Ovary (tissue), 9 donors: Measurements from ENCODE around the gene COL24A1. TPM values are rescaled to one million over a fixed set of nuclear protein-coding genes. Genes with fewer than 3 reads are reported as not detected.
"Not testable (repeated sequence)": the region's sequence is repeated elsewhere in the genome, so short reads cannot be mapped to it uniquely, and the experiment has no call there.

Experiments used
- DNase-seq, 5 donors: peaks; one replicate each; pipeline ENCODE4 v3.0.0-alpha.2; 2019 to 2020
- H3K27ac ChIP-seq, 2 donors: fragments of 200-600 bp; one replicate each; pipeline versions ENCODE4 v1.5.1 to v1.8.0; 2019 to 2022
- H3K27me3 ChIP-seq: fragments of 200-600 bp; one replicate; pipeline ENCODE4 v1.8.0; 2022
- H3K36me3 ChIP-seq: fragments of 200-600 bp; sonication (generic); one replicate; pipeline ENCODE4 v1.5.1; 2019
- H3K4me1 ChIP-seq: one replicate; pipeline ENCODE4 v1.8.1; 2013; ENCODE audit warnings: mild to moderate bottlenecking, moderate library complexity; ENCODE audit not compliant: insufficient read depth
- H3K4me3 ChIP-seq: fragments of 200-600 bp; sonication (generic); one replicate; pipeline ENCODE4 v1.5.1; 2017
- H3K9me3 ChIP-seq, 2 donors: fragments of 200-600 bp in 1 of 2; sonication (generic) in 1 of 2; one replicate each; pipeline versions ENCODE4 v1.5.1 to v1.8.1; 2013 to 2019; ENCODE audit warnings: mild to moderate bottlenecking in 1 of 2, moderate library complexity in 1 of 2
- EP300 ChIP-seq: sonication (generic); formaldehyde crosslinking; IDR thresholded peaks from one replicate; pipeline ENCODE4 v1.6.1; 2017; ENCODE audit warnings: antibody characterized with exemption
- POLR2A ChIP-seq: fragments of 450-650 bp; IDR thresholded peaks from one replicate; pipeline ENCODE4 v1.6.1; 2017; ENCODE audit warnings: antibody characterized with exemption, mild to moderate bottlenecking, moderate library complexity
- WGBS, 3 donors: extraction: QIAGEN DNeasy Blood & Tissue Kit in 1 of 3; methylation state at CpG; one replicate each; pipeline versions ENCODE4 v1.1.5 to v1.1.7; 2013 to 2017; 5-methylcytosine and 5-hydroxymethylcytosine counted together
- intact Hi-C, 4 donors: fragments of 100-400 bp; cut with DNase I; formaldehyde crosslinking; loops; one replicate each; pipeline versions ENCODE4 v1.11.0 to v1.15.1; 2022 to 2023
- polyA plus RNA-seq, 2 donors: library from polyadenylated mRNA; stranded (reverse); fragments of 200-250 nt in 1 of 2; fragments of 350-450 nt in 1 of 2; fragmentation: Illumina TruSeq in 1 of 2; extraction: RNeasy Lipid Tissue Mini Kit (QIAGEN cat#74804) in 1 of 2; gene quantifications; one replicate each; pipeline ENCODE4 v1.2.3, GENCODE V29; 2013 to 2014
- total RNA-seq, 7 donors: library from RNA; depleted of rRNA in 2 of 7; stranded (reverse); fragments of >200 nt in 2 of 7; fragmentation: NEBNext Ultra II Directional in 3 of 7; extraction: Animal tissue kit (Norgen Biotek cat#: 25700) in 3 of 7; gene quantifications; one replicate each; pipeline versions ENCODE4 v1.1.0 to v1.2.4, GENCODE V29; 2016 to 2023
- TF ChIP-seq, protein P1 (sequence below), 3 donors: fragments of 450-650 bp in 2 of 3; fragments of 200-600 bp in 1 of 3; IDR thresholded peaks; one replicate each; pipeline versions ENCODE4 v1.5.1 to v1.8.0; 2016 to 2022; ENCODE audit warnings: antibody characterized with exemption in 3 of 3, mild to moderate bottlenecking in 1 of 3
- donor health status: DM: no; HTN: no; CAD: no; lungs with moderate emphysema.
- donor health status: DM: no; HTN: no; CAD: no.
- donor health status: Bipolar disorder and iron deficiency.
- donor health status: DM: yes; HTN: yes; CAD: no.
- donor health status: DM: no; HTN: no; CAD: no.
- donor health status: DM: yes; HTN: yes; CAD: no.

COL24A1 gene
- total and polyA plus RNA-seq, 9 donors, result 0.31 to 5.8 (median 0.74) TPM

DNA sequence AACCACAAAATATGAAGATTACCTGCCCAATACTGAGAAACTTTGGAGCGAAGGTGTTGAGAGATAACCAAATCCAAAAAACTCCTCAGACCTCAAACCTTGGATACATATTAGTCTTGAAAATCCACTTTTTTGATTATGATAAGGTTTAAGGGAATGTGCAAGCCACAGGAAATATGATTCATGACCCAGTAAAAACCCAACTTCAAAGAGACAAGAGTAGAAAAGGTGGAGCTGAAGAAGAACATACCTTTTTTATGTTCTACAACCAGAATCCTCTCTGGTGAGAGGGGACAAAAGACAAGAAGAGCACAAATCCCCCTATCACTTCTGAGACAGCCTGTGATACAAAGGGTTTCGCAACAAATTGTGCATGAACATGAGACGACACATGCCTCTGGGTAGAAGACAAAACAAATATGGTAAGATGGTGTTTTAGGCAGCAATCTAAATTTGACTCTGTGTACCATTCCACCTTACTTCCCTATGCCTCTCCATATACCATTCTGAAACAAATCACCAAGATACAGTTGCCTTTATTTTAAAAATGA lies 37.3 kb downstream of the COL24A1 start:
- no peak overlapping the region for H3K27ac ChIP-seq
- no peaks in the 10 kb centered on the region for H3K27me3 ChIP-seq
- TF ChIP-seq POLR2A (no peak), EP300 (no peak)
- TF ChIP-seq, protein P1, sequence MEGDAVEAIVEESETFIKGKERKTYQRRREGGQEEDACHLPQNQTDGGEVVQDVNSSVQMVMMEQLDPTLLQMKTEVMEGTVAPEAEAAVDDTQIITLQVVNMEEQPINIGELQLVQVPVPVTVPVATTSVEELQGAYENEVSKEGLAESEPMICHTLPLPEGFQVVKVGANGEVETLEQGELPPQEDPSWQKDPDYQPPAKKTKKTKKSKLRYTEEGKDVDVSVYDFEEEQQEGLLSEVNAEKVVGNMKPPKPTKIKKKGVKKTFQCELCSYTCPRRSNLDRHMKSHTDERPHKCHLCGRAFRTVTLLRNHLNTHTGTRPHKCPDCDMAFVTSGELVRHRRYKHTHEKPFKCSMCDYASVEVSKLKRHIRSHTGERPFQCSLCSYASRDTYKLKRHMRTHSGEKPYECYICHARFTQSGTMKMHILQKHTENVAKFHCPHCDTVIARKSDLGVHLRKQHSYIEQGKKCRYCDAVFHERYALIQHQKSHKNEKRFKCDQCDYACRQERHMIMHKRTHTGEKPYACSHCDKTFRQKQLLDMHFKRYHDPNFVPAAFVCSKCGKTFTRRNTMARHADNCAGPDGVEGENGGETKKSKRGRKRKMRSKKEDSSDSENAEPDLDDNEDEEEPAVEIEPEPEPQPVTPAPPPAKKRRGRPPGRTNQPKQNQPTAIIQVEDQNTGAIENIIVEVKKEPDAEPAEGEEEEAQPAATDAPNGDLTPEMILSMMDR (IDR thresholded peaks at IDR 0.05), result no peak
- 88 to 92% (median 88%) methylated on average over 3 of the region's 3 CpGs for WGBS, 3 donors
- no peaks in the 10 kb centered on the region for H3K36me3 ChIP-seq
- no peaks in the 10 kb centered on the region for H3K4me1 ChIP-seq
- no peak for DNase-seq
- H3K9me3 ChIP-seq, result no peaks in the 10 kb centered on the region
- no peak overlapping the region for H3K4me3 ChIP-seq
- intact Hi-C loops, result no loop called here

DNA sequence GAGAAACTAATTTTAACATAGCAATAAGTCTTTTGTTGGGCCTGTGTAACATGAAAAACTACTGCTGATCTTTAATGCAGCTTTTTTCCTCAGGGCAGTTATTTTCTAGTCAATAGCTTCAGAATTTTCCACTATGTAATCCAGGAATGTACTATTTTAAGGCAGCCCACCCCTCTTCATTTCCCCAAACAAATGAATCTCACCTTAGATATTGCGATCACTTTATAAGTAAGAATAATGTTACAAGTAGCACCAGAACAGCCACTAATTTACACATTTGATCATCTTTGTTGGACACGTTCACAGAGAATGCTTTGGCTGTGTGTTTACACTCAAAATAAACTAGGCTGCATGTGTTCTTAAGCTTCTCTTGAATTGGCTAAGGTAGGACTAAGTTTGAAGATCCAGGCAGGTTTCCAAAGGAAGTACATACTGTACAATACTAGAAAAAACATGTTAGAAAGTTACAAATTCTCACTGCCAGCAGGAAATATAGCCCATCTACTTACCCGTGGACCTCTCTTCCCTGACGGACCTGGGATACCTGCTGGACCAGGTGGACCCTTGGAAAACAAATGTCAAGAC lies 41.7 kb downstream of the COL24A1 start:
- H3K9me3 ChIP-seq, result no peaks in the 10 kb centered on the region
- intact Hi-C loops, result no loop called here
- H3K4me3 ChIP-seq, result no peak overlapping the region
- H3K4me1 ChIP-seq, result no peaks in the 10 kb centered on the region
- no peak overlapping the region for H3K27ac ChIP-seq
- no peaks in the 10 kb centered on the region for H3K36me3 ChIP-seq
- H3K27me3 ChIP-seq, result no peaks in the 10 kb centered on the region
- TF ChIP-seq, protein P1 (IDR thresholded peaks at IDR 0.05), result no peak
- TF ChIP-seq POLR2A (no peak), EP300 (no peak)
- DNase-seq, result no peak
- WGBS, 3 donors, result 38 to 56% (median 49%) methylated on average over 4 of the region's 4 CpGs

DNA sequence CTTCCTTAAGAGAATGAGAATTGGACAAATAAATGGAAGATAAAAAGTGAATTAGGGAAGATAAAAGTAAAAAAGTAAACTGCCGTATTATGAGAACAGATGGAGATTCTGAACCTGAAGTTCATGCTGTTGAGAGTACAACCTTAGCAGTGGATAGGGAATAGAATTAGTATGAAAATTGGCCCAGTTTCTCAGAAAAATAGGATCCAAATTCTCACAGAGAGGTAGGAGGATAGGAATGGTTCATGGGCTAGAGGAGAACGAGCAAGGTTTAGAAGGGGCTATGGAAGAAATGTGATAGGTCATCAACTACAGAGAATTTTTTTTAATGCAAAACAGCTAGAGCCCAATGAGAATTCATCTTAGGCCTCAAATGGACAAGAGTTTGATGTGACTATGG lies 42.3 kb downstream of the COL24A1 start:
- Histone ChIP-seq H3K4me3 (no peak overlapping the region), H3K27me3 (no peaks in the 10 kb centered on the region), H3K36me3 (no peaks in the 10 kb centered on the region), H3K4me1 (no peaks in the 10 kb centered on the region), H3K9me3 (no peaks in the 10 kb centered on the region), H3K27ac (no peak overlapping the region)
- intact Hi-C loops, result no loop called here
- no peak for DNase-seq
- TF ChIP-seq POLR2A (no peak), EP300 (no peak)
- TF ChIP-seq, protein P1 (IDR thresholded peaks at IDR 0.05), result no peak
- WGBS, 3 donors, result 50 to 70% (median 70%) methylated on average over 2 of the region's 2 CpGs

DNA sequence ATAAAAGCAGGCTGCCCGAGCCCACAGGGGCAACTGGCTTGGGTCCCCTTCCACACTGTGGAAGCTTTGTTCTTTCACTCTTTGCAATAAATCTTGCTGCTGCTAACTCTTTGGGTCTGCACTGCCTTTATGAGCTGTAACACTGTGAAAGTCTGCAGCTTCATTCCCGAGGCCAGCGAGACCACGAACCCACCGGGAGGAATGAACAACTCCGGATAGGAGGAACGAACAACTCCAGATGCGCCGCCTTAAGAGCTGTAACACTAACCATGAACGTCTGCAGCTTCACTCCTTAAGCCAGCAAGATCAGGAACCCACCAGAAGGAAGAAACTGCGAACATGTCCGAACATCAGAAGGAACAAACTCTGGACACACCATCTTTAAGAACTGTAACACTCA lies 45.0 kb downstream of the COL24A1 start:
- H3K27me3 ChIP-seq, H3K9me3 ChIP-seq, H3K36me3 ChIP-seq, H3K27ac ChIP-seq, DNase-seq, H3K4me1 ChIP-seq, H3K4me3 ChIP-seq, intact Hi-C loops: not testable (repeated sequence)
- 91 to 95% (median 93%) methylated on average over 12 of the region's 12 CpGs for WGBS, 3 donors

DNA sequence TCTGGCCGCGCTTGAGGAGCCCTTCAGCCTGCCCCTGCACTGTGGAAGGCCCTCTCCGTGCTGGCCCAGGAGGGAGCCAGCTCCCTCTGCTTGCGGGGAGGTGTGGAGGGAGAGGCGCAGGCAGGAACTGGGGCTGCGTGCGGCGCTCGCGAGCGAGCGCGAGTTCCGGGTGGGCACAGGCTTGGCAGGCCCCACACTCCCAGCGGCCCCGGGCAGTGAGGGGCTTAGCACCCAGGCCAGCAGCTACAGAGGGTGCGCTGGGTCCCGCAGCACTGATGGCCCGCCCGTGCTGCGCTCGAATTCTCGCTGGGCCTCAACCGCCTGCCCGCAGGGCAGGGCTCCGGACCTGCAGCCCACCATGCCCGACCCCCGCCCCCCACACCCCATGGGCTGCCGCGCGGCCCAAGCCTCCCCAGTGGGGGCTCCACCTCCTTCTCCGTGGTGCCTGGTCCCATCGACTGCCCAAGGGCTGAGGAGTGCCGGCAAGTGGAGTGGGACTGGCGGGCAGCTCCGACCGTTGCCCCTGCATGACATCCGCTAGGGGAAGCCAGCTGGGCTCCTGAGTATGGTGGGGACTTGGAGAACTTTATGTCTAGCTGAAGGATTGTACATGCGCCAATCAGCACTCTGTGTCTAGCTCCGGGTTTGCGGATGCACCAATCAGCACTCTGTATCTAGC lies 46.0 kb downstream of the COL24A1 start:
- WGBS, 3 donors, result 93 to 97% (median 97%) methylated on average over 41 of the region's 41 CpGs
- Histone ChIP-seq H3K27ac (no peak overlapping the region), H3K36me3 (no peaks in the 10 kb centered on the region), H3K27me3 (no peaks in the 10 kb centered on the region), H3K4me1 (no peaks in the 10 kb centered on the region), H3K4me3 (no peak overlapping the region), H3K9me3 (no peaks in the 10 kb centered on the region)
- TF ChIP-seq, protein P1 (IDR thresholded peaks at IDR 0.05), result no peak
- no peak for TF ChIP-seq POLR2A
- no peak for TF ChIP-seq EP300
- intact Hi-C loops, result no loop called here
- DNase-seq, result no peak
